GM04503 (cell line): ENCODE measurements around the gene WNK2.

Source experiments
- DNase-seq: peaks from one replicate; pipeline ENCODE4 v3.0.0-alpha.2; 2012; ENCODE audit warnings: low read depth

Gene WNK2

GRCh38 chr9:93161786-93162562, 22.0 kb upstream of the WNK2 start:
- no peak for DNase-seq

DNA sequence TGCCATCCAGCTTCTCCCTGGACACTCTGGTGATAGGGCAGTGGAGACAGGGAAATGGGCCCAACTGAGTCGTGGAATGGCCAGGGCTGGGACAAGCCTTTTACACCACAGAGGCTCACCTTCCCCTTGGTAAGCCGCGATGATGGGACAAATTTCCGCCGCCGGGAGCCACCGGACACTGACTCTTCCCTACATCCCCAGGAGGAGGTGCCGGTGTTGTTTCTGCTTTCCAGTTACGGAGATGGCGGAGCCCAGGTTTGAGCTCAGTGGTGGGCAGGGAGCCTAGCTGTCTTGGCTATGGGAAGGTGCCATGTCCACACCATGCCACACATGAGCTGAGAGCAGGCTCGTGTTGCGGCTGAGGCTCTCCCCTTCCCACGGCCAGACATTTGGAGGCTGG, 19.9 kb upstream of the WNK2 start:
- DNase-seq, result no peak

DNA sequence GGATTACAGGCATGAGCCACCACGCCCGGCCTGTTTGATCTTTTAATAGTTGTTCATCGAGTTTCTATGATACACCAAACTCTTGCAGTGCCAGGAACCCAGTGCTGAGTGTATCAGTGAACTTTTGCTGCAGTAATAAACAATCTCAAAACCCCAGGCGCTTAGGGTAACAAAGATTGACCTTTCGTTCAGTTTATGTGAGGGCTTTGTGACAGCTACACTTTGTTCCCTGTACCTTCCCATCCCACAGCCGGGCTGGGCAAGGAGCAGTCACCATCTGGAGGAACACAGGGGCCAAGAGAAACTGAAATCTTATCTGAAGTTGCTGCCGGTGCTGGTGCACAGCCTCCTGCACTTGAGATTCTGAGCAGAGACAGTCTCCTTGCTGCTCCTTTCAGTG, 17.2 kb upstream of the WNK2 start:
- DNase-seq, result no peak

DNA sequence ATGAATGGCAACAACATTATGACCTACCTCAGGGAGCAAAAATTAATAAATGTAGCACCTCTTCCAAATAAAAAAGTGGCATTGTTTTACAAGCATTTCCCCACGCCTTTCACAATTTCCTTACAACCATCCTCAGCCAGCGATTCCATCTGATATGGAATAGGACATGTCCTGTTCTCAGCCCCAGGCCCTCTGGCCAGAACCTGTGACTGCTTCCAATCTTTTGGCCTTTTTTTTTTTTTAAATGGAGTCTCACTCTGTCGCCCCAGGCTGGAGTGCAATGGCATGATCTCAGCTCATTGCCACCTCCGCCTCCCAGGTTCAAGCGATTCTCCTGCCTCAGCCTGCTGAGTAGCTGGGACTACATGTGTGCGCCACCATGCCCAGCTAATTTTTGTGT, 16.8 kb upstream of the WNK2 start:
- DNase-seq, result no peak

GRCh38 chr9:93167838-93168237, 16.1 kb upstream of the WNK2 start:
- DNase-seq, result no peak

DNA sequence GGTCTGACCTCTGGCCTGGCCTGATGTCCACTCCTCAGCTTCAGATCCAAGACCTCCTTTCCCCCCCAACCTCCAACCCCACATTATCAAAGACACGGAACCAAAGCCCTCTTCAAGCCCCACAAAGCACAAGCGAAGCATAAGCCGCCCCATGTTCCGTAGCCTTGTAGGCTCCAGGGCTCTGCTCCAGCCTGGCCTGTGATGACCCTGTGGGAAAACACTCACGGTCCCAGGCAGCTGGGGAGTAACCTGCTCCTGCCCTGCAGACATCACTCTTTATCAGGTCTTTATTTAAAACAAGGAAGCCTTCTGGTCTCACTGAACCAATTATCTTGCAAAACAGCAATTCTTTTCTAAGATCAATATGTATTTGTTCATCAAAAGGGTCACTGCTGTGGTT, 15.4 kb upstream of the WNK2 start:
- no peak for DNase-seq

DNA sequence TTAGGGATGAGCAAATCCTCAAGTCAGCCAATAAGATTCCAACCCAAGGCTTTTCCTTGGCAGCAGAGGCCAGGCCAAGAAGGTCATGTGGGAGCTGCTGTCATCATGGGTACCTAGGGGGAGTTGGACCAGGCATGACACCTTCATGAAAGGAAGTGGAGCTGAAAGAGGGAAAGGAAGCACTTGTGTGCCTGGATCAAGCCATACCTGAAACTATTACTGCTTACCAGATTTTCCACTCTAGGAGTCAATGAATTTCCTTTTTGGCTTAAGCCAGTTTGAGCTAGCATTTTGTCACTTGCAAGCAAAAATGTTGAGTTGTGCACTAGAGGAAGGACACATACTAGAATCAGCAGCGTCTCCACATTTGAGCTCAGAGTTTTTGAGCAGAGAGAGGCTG, 14.5 kb upstream of the WNK2 start:
- no peak for DNase-seq

DNA sequence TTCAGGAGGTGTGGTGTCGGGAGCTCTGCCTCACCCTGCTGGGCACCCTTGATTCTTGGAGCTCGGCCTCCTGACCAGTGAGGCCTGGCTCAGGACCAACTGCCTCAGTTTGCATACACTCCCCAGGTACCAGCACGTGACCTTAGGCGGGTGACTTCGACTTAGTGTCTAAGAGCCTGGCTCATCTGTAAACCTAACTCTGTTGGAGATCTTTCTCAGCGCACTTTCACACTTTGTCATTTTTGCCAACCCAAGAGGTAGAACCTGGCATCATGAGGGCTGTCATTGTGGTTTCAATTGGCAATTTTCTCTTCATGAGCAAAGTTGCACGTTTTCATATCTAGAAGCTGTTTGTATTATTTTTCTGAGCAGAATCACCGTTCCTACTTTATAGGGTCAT, 13.4 kb upstream of the WNK2 start:
- no peak for DNase-seq

DNA sequence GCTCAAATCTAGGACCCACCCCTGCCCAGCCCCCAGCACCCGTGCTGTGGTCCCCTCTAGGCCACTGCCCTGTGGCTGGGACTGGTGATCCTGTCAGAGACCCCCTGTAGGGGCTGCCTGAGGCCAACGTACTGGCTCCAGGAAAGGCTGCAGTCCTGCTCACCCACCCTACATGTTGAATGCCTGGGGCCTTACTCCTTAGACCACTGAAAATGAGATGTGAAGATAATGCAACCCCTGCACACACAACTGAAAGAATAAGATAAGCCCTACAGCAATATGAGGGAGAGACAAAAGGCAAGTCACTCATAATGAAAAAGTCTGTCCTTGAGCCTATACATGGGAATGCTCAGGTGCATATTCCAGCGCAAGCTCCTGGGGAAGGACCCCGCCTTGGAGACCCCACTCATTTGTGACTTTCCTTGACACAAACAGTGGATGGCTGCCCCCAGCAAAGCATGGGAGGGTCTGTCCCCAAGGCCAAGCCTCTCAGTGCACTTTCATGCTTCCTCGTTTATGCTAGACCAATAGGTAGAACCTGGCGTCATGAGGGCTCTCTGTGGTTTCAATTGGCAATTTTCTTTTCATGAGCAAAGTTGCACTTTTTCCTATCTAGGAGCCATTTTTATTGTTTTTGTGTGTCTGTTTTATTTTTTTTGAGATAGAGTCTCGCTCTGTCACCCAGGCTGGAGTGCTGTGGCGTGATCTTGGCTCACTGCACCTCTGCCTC, 12.5 kb upstream of the WNK2 start:
- no peak for DNase-seq

GRCh38 chr9:93172666-93173364, 11.1 kb upstream of the WNK2 start:
- DNase-seq, result no peak

GRCh38 chr9:93173365-93174051, 10.4 kb upstream of the WNK2 start:
- no peak for DNase-seq

GRCh38 chr9:93174976-93175375, 9.0 kb upstream of the WNK2 start:
- no peak for DNase-seq

GRCh38 chr9:93177676-93178075, 6.3 kb upstream of the WNK2 start:
- no peak for DNase-seq

DNA sequence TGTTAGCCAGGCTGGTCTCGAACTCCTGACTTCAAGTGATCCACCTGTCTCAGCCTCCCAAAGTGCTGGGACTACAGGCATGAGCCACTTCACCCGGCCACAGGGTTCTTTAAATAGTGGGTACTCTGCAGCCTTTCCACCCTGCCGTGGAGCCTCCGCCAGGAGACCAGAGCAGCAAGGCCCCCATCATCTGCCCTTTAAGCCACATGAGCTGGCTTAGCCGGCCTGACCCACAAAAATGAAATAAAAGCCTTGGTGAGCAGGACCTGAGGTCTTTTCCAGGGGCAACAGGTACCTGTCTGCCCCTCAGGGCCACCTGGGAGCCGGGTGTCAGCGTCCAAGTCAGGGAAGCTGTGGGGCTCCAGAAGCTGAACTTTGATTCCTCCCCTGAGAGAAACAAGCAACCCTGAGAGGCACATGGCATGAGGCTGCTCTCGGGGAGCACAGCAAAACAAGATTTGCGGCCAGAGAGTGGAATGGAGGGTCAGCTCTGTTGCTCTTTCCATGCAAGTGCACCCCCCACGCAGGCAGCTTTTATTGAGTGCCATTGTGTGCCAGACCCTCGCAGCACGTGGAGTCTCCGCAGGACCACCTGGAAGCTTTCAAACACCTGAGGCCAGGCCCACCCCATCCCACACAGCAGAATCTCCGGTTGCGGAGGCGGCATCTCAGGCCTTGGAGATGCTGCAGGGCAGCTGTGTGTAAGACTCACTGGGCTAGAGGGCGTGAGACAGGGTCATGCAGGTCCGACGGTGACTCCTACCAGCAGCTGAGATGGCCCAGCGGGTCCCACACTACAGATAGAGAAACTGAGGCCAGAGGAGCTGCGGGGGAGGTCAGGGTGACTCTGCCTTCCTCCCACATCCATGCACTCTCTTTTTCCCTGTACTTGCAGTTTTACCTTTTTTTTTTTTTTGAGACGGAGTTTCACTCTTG, 4.8 kb upstream of the WNK2 start:
- no peak for DNase-seq

DNA sequence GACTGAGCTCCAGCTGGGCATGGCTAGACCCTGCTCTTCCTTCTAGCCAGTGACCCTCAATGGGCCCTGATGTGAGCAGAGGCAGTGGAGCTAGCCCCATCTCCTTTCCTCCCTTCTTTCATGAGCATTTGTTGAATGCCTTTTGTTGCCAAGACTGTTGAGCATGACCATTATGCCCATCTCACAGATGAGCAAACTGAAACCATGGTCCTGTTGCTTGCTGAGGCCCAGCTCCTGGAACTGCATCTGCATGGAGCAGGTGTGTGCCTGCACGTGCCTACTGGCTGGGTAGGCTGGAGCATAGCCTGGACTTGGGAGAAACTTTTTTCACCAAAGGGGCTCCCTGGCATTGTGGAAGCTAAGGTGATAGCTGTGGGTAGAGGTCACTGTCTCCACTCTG, 3.0 kb upstream of the WNK2 start:
- no peak for DNase-seq

GRCh38 chr9:93181672-93182435, 2.1 kb upstream of the WNK2 start:
- DNase-seq, result no peak

- DNase-seq, result no peak
Measured at GRCh38 chr9:93182572-93182971, 1.4 kb upstream of the WNK2 start.

GRCh38 chr9:93183131-93183662, 742 bp upstream of the WNK2 start:
- no peak for DNase-seq

- DNase-seq, result no peak
Measured at GRCh38 chr9:93184432-93185265, 710 bp downstream of the WNK2 start.
